NCI-H2081 treated with DMSO at 0.1 percent for 48 hours (cell line): ENCODE data around the gene ELANE.

ENCODE experiments used
- DNase-seq: peaks from one replicate; lab custom pipeline; 2025; lab: John Stamatoyannopoulos, UW

ELANE gene

GRCh38 chr19:852136-853013 lies at the start of gene ELANE:
Gene ELANE, plus strand, starts transcription at chr19:852303. Its CDS starts 26 bp downstream, at chr19:852329.
- DNase-seq: no peak

- DNase-seq: no peak
Measured at GRCh38 chr19:802498-803098, 49.5 kb upstream of the ELANE start.

- DNase-seq: no peak
Measured at GRCh38 chr19:803099-803561, 49.0 kb upstream of the ELANE start.

DNA sequence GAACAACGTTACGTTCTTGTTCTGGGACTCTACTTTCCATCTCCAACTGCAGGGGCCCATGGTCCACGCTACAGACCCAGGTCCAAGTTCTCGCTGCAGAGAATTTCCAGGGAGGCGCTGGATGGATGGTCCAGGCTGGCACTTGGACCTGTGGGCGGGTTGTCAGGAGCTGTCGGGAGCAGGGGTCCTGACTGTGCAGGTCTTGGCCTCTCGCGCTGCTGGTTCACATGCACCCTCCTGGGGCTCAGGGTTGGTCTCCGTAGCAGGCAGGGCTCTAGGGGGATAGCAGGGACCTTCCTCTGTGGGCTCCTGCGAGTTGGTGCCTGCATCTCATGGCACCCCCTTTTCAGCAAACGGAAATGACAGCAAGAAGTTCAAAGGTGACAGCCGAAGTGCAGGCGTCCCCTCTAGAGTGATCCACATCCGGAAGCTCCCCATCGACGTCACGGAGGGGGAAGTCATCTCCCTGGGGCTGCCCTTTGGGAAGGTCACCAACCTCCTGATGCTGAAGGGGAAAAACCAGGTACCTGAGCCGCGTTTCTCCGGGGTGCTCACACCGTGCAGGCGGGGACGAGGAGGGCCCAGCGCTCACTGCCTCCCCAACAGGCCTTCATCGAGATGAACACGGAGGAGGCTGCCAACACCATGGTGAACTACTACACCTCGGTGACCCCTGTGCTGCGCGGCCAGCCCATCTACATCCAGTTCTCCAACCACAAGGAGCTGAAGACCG lies 48.3 kb upstream of the ELANE start:
- DNase-seq: no peak

DNA sequence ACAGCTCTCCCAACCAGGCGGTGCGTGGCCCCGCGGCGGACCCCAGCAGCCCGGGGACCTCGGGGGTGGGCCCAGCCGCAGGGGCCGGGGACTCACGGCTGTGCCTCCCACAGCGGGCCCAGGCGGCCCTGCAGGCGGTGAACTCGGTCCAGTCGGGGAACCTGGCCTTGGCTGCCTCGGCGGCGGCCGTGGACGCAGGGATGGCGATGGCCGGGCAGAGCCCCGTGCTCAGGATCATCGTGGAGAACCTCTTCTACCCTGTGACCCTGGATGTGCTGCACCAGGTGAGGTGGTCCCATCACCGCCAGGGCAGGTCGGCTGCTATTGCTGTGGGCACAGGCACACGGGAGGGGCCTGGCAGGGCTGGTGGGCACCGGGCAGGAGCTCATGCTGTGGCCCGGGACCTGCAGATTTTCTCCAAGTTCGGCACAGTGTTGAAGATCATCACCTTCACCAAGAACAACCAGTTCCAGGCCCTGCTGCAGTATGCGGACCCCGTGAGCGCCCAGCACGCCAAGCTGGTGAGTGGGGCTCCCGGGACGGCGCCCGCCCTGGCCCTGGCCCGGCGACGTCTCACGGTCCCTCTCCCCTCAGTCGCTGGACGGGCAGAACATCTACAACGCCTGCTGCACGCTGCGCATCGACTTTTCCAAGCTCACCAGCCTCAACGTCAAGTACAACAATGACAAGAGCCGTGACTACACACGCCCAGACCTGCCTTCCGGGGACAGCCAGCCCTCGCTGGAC lies 47.5 kb upstream of the ELANE start:
- DNase-seq: no peak

- no peak for DNase-seq
Measured at GRCh38 chr19:805166-805551, 46.9 kb upstream of the ELANE start.

DNA sequence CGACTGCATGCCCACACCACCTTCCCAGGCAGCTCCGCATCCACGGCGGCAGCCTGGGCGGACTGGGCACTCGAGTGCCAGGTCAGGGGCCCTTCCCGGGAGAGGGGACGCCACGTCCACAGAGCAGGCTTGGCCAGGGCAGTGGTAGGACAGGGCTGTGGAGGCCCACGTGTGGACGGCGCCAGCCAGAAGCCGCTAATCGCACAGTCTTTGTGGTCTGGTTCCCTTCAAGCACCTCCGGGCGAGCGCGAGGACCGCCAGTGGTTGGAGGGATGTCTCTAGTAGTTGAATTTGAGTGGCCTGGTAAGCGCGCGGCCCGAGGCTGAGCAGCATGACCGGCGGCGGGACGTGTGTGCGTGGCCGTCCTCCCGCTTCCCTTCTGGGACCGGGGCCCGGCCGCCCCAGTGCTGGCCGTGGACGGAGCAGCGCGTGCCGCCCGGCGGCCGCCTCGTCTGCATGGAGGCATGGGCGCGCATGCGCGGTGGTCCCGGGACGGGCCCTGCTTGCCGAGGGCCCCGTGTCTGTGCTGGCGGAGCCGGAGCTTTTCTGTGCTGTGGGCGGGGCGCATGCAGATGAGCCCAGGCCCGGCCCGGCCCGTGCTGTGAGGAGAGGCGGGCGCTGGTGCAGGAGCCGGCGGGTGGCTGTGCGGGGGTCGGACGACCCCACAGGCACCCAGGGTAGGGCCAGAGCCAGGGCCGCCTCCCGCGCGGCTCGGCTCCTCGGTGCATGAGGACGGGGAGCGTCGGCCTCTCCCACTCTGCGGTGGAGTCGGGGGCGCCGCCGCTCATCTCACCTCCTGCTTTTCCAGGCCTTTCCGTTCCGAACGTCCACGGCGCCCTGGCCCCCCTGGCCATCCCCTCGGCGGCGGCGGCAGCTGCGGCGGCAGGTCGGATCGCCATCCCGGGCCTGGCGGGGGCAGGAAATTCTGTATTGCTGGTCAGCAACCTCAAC lies 46.2 kb upstream of the ELANE start:
- no peak for DNase-seq

- no peak for DNase-seq
Measured at GRCh38 chr19:806815-807421, 45.2 kb upstream of the ELANE start.

DNA sequence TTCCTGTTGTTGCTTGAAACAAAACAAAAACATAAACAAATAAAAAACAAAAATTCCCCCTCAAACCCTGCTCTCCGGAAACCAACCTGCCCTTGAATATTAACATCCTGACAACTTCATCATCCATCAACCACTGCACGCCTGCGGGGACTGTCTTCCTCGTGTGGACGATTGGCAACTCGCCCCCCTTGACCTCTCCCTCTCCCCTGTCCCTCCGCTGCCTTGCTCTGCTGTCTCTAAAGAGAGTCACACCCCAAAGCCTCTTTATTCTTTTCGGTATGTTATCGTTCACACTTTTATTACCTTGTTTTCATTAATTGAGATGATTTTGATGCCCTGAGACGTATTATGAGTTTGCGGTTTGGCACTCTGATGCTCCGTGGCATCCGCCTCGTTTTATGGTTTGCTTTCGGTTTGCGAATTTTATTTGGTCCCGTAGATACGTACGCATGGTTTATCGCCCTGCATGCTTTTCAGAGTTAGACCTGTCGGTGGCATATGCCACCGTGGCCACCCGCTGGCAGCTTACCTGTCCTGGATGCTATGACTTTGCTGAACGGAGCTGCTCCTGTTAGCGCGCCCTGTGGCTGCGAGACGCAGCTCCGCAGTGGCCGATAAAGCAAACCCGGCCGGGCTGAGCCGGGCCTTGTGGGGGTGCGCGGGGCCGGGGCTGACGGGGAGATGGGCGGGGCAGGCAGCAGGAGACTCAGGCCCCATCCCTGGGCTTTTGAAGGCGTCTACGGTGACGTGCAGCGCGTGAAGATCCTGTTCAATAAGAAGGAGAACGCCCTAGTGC lies 44.3 kb upstream of the ELANE start:
- no peak for DNase-seq

GRCh38 chr19:808423-808775 lies 43.7 kb upstream of the ELANE start:
- DNase-seq: no peak

GRCh38 chr19:810077-810855 lies 41.8 kb upstream of the ELANE start:
- DNase-seq: no peak

- DNase-seq: no peak
Measured at GRCh38 chr19:810883-811489, 41.1 kb upstream of the ELANE start.

GRCh38 chr19:811506-812048 lies 40.5 kb upstream of the ELANE start:
- DNase-seq: no peak

- no peak for DNase-seq
Measured at GRCh38 chr19:812049-812746, 39.9 kb upstream of the ELANE start.

DNA sequence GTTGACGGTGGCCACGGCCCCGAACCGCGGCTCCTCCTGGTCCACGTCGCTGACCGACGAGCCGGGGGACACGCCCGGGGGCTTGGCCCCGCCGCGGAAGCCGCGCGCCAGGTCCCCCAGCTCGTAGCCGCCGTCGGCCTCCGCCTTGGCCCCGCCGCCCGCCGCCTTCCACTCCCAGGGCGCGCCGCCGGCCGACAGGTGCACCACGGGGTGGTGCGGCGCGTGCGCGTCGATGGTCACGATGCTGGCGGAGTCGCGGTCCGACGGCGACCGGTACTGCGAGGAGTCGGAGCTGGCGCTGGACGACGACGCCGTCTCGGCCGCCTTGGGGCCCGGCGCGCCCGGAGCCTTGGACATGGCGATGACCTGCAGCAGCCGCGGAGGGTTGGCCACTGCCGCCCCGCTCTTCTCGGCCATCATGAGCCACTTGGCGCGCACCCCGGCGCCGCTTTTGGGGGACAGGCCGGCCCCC lies 39.3 kb upstream of the ELANE start:
- DNase-seq: no peak

GRCh38 chr19:813219-814151 lies 38.6 kb upstream of the ELANE start:
- DNase-seq: no peak
